ENCODE results near the gene PBX3. TPM values are rescaled to one million over a fixed set of nuclear protein-coding genes. Genes with fewer than 3 reads are reported as not detected.

PBX3 gene
- total and polyA plus RNA-seq, 2 of the 13 experiments (the other 11 are each of a cell fraction or from before 2014, with no cell fraction given): 6.0 to 11.2 TPM

DNA sequence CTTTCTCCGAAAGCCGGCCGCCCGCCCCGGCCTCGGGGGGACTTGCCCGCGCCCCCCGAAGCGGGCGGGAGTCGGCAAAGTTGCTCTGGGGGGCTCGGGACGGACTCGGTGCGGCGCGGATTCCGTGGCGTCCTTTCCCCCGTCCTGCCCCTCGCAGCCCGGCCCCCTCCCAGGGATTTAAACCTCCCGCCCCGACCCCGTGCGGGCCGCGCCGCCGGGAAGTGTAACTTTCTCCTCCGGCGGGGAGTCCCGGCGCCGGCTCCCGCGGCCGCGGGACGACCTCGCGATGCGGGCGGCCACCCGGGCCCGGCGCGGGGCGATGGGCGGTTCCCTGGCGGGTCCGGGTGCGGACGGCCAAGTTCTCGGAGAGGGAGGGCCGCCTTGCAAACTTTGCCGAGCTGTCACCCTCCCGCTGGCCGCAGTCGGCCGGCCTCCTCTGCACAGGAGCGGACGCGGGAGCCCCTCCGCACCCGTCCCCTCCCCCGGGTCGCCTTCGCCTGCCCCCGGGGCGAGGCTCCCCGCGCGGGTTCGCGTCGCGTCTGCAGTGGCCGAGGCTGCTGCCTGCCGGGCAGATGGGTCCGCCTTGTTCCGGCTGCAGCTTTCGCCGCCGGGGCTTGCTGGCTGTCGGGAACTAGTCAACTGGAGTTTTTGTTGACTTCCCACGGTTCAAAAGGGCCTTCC, 732 bp downstream of the PBX3 start (continued):
- TF ChIP-seq PLRG1 (conservative IDR thresholded peaks at IDR 0.05) (no peak), HOXA7 (CRISPR knock-in tag; IDR thresholded peaks at IDR 0.05) (no peak), SRSF9 (IDR thresholded peaks at IDR 0.05; ENCODE audit: borderline replicate concordance, insufficient read depth, low read depth, low read length, poor library complexity, severe bottlenecking) (no peak), BCL6 (CRISPR knock-in tag; IDR thresholded peaks at IDR 0.05) (no peak), GABPA (IDR thresholded peaks at IDR 0.05; ENCODE audit: low read depth, low read length) (no peak), GABPA (CRISPR knock-in tag; IDR thresholded peaks at IDR 0.05; ENCODE audit: low read depth) (no peak), SCMH1 (CRISPR knock-in tag; IDR thresholded peaks at IDR 0.05; ENCODE audit: borderline replicate concordance) (no peak), ZNF230 (CRISPR knock-in tag; IDR thresholded peaks at IDR 0.05) (no peak), KDM1A (CRISPR knock-in tag; IDR thresholded peaks at IDR 0.05) (no peak), ZNF317 (CRISPR knock-in tag; IDR thresholded peaks at IDR 0.05) (no peak), ZSCAN31 (CRISPR knock-in tag; IDR thresholded peaks at IDR 0.05; ENCODE audit: low read depth) (no peak), ZKSCAN5 (CRISPR knock-in tag; IDR thresholded peaks at IDR 0.05) (no peak), ZNF263 (CRISPR knock-in tag; IDR thresholded peaks at IDR 0.05) (no peak), RNF2 (conservative IDR thresholded peaks at IDR 0.05; ENCODE audit: low read depth) (0 out of 2 replicates have a peak, but pooled peaks have one; percentile 45), ZNF329 (CRISPR knock-in tag; IDR thresholded peaks at IDR 0.05; ENCODE audit: low read depth) (0 out of 2 replicates have a peak, but pooled peaks have one; percentile 28)
- TF ChIP-seq, protein P1, sequence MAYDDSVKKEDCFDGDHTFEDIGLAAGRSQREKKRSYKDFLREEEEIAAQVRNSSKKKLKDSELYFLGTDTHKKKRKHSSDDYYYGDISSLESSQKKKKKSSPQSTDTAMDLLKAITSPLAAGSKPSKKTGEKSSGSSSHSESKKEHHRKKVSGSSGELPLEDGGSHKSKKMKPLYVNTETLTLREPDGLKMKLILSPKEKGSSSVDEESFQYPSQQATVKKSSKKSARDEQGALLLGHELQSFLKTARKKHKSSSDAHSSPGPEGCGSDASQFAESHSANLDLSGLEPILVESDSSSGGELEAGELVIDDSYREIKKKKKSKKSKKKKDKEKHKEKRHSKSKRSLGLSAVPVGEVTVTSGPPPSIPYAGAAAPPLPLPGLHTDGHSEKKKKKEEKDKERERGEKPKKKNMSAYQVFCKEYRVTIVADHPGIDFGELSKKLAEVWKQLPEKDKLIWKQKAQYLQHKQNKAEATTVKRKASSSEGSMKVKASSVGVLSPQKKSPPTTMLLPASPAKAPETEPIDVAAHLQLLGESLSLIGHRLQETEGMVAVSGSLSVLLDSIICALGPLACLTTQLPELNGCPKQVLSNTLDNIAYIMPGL (CRISPR knock-in tag; IDR thresholded peaks at IDR 0.05; ENCODE audit: borderline replicate concordance in 1 of 2, low read depth in 1 of 2): no peak
- TF ChIP-seq, protein P2, sequence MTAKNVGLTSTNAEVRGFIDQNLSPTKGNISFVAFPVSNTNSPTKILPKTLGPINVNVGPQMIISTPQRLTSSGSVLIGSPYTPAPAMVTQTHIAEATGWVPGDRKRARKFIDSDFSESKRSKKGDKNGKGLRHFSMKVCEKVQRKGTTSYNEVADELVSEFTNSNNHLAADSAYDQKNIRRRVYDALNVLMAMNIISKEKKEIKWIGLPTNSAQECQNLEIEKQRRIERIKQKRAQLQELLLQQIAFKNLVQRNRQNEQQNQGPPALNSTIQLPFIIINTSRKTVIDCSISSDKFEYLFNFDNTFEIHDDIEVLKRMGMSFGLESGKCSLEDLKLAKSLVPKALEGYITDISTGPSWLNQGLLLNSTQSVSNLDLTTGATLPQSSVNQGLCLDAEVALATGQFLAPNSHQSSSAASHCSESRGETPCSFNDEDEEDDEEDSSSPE (CRISPR knock-in tag; IDR thresholded peaks at IDR 0.05): no peak
- TF ChIP-seq, protein P3, sequence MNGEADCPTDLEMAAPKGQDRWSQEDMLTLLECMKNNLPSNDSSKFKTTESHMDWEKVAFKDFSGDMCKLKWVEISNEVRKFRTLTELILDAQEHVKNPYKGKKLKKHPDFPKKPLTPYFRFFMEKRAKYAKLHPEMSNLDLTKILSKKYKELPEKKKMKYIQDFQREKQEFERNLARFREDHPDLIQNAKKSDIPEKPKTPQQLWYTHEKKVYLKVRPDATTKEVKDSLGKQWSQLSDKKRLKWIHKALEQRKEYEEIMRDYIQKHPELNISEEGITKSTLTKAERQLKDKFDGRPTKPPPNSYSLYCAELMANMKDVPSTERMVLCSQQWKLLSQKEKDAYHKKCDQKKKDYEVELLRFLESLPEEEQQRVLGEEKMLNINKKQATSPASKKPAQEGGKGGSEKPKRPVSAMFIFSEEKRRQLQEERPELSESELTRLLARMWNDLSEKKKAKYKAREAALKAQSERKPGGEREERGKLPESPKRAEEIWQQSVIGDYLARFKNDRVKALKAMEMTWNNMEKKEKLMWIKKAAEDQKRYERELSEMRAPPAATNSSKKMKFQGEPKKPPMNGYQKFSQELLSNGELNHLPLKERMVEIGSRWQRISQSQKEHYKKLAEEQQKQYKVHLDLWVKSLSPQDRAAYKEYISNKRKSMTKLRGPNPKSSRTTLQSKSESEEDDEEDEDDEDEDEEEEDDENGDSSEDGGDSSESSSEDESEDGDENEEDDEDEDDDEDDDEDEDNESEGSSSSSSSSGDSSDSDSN (CRISPR knock-in tag; IDR thresholded peaks at IDR 0.05): peak; percentile 46; the same call in 1 of the 2 replicates

All from HepG2 (cell line).